HUDEP-2 (cell line): ENCODE results near the gene PWWP2A.
"Not testable (repeated sequence)": the region's sequence is repeated elsewhere in the genome, so short reads cannot be mapped to it uniquely, and the experiment has no call there.

ENCODE experiments used
- DNase-seq, 76 experiments: peaks; one replicate each; lab custom pipeline; 2025; ENCODE audit not compliant: unreplicated experiment in 76 of 76; lab: John Stamatoyannopoulos, UW

Gene PWWP2A

GRCh38 chr5:160119142-160119904 lies at the start of gene PWWP2A:
Gene PWWP2A, minus strand, starts transcription at chr5:160119450. Its CDS starts 62 bp downstream, at chr5:160119388.
- DNase-seq = peak; percentile 50 to 99 (median 97)

- no peak for DNase-seq
Observed at GRCh38 chr5:160167624-160168165, 48.4 kb upstream of the PWWP2A start.

- no peak for DNase-seq
Observed at GRCh38 chr5:160166973-160167623, 47.8 kb upstream of the PWWP2A start.

GRCh38 chr5:160166069-160166972 lies 47.1 kb upstream of the PWWP2A start:
- DNase-seq = no peak

- DNase-seq = peak in 39 of 76 experiments; percentile 2 to 72 (median 20)
Observed at GRCh38 chr5:160165137-160166068, 46.2 kb upstream of the PWWP2A start.

- no peak for DNase-seq
Observed at GRCh38 chr5:160162910-160163309, 43.7 kb upstream of the PWWP2A start.

- DNase-seq = no peak
Observed at GRCh38 chr5:160161626-160162025, 42.4 kb upstream of the PWWP2A start.

GRCh38 chr5:160160875-160161274 lies 41.6 kb upstream of the PWWP2A start:
- DNase-seq = not testable (repeated sequence)

GRCh38 chr5:160159991-160160792 lies 40.9 kb upstream of the PWWP2A start:
- no peak for DNase-seq

- no peak for DNase-seq
Observed at GRCh38 chr5:160158087-160158486, 38.8 kb upstream of the PWWP2A start.

- DNase-seq = no peak
Observed at GRCh38 chr5:160155017-160155750, 35.9 kb upstream of the PWWP2A start.

- DNase-seq = no peak
Observed at GRCh38 chr5:160152901-160153300, 33.7 kb upstream of the PWWP2A start.

GRCh38 chr5:160152287-160152686 lies 33.0 kb upstream of the PWWP2A start:
- DNase-seq = no peak

GRCh38 chr5:160151017-160151416 lies 31.8 kb upstream of the PWWP2A start:
- no peak for DNase-seq

GRCh38 chr5:160150381-160150780 lies 31.1 kb upstream of the PWWP2A start:
- DNase-seq = no peak

- not testable (repeated sequence) for DNase-seq
Observed at GRCh38 chr5:160144436-160144835, 25.2 kb upstream of the PWWP2A start.

GRCh38 chr5:160134332-160134731 lies 15.1 kb upstream of the PWWP2A start:
- DNase-seq = no peak

- DNase-seq = no peak
Observed at GRCh38 chr5:160133918-160134304, 14.7 kb upstream of the PWWP2A start.
